Activated CD4-positive, CD25-positive, alpha-beta regulatory T cell treated with anti-CD3 and anti-CD28 coated beads, Interleukin-2, amount 50 U/mL, for 16 hours (primary cell): ENCODE data around the gene PSMD13.
"Not testable (repeated sequence)": the region's sequence is repeated elsewhere in the genome, so short reads cannot be mapped to it uniquely, and the experiment has no call there.

Experiments used
- DNase-seq: peaks from one replicate; pipeline ENCODE4 v3.0.0-alpha.2; 2020; ENCODE audit warnings: low read depth, low spot score

PSMD13 gene

GRCh38 chr11:217704-218103, 19.1 kb upstream of the PSMD13 start:
- no peak for DNase-seq

GRCh38 chr11:218815-219593, 17.8 kb upstream of the PSMD13 start:
- DNase-seq: no peak

- not testable (repeated sequence) for DNase-seq
These were observed 16.0 kb upstream of the PSMD13 start for GRCh38 chr11:220641-221215.

GRCh38 chr11:221539-221938, 15.2 kb upstream of the PSMD13 start:
- DNase-seq: no peak

- DNase-seq: no peak
These were observed 14.6 kb upstream of the PSMD13 start for GRCh38 chr11:221998-222789.

GRCh38 chr11:223026-223789, 13.6 kb upstream of the PSMD13 start:
- DNase-seq: no peak

- no peak for DNase-seq
These were observed 12.9 kb upstream of the PSMD13 start for GRCh38 chr11:223884-224283.

- DNase-seq: no peak
These were observed 12.4 kb upstream of the PSMD13 start for GRCh38 chr11:224424-224823.

GRCh38 chr11:225734-226453, 10.9 kb upstream of the PSMD13 start:
- no peak for DNase-seq

GRCh38 chr11:227824-228379, 8.9 kb upstream of the PSMD13 start:
- DNase-seq: no peak

- DNase-seq: no peak
These were observed 6.3 kb upstream of the PSMD13 start for GRCh38 chr11:230431-230830.

GRCh38 chr11:232783-233565, 3.8 kb upstream of the PSMD13 start:
- no peak for DNase-seq

- no peak for DNase-seq
These were observed 1.6 kb upstream of the PSMD13 start for GRCh38 chr11:235180-235579.

GRCh38 chr11:235609-235996, 1.2 kb upstream of the PSMD13 start:
- peak; percentile 47 for DNase-seq

GRCh38 chr11:235997-236773, 591 bp upstream of the PSMD13 start, which contains the start of gene SIRT3:
SIRT3 (minus strand) TSS chr11:236342; CDS start chr11:236328, 14 bp downstream.
- peak; percentile 74 for DNase-seq

- DNase-seq: not testable (repeated sequence)
These were observed 1.6 kb downstream of the PSMD13 start for GRCh38 chr11:238346-238745.

- no peak for DNase-seq
These were observed 3.5 kb downstream of the PSMD13 start for GRCh38 chr11:240315-240714.

GRCh38 chr11:241634-242033, 4.9 kb downstream of the PSMD13 start:
- no peak for DNase-seq

- DNase-seq: no peak
These were observed 7.6 kb downstream of the PSMD13 start for GRCh38 chr11:244376-244775.
